Astrocyte (in vitro differentiated cells and primary cell): ENCODE data around the gene LRRC15. TPM values are rescaled to one million over a fixed set of nuclear protein-coding genes. Genes with fewer than 3 reads are reported as not detected.

ENCODE experiments used
- DNase-seq: peaks from one replicate; pipeline ENCODE4 v3.0.0-alpha.2; 2010; ENCODE audit warnings: low read depth
- FAIRE-seq: peaks from 2 replicates; lab custom pipeline; 2011; peaks lifted over from hg19 to GRCh38; lab: Jason Lieb, UNC
- H2AFZ ChIP-seq: 2 replicates; pipeline ENCODE4 v1.6.0; 2012; ENCODE audit warnings: low read depth, low read length, inconsistent platforms
- H3K27ac ChIP-seq: 2 replicates; pipeline ENCODE4 v1.5.1; 2011; ENCODE audit warnings: low read depth, low read length, inconsistent platforms
- H3K27me3 ChIP-seq: 2 replicates; pipeline ENCODE4 v1.6.0; 2011; ENCODE audit warnings: low read length, inconsistent platforms; ENCODE audit not compliant: insufficient read depth
- H3K36me3 ChIP-seq: 2 replicates; pipeline ENCODE4 v1.5.1; 2011; ENCODE audit warnings: low read length, inconsistent platforms; ENCODE audit not compliant: insufficient read depth
- H3K4me1 ChIP-seq: 2 replicates; pipeline ENCODE4 v1.5.1; 2011; ENCODE audit warnings: low read length, inconsistent platforms; ENCODE audit not compliant: insufficient read depth
- H3K4me2 ChIP-seq: 2 replicates; pipeline ENCODE4 v1.6.0; 2012; ENCODE audit warnings: low read length, inconsistent platforms
- H3K4me3 ChIP-seq: 2 replicates; pipeline ENCODE4 v1.5.1; 2011; ENCODE audit warnings: low read depth, mild to moderate bottlenecking, low read length, inconsistent platforms; ENCODE audit not compliant: insufficient read depth
- H3K79me2 ChIP-seq: 2 replicates; pipeline ENCODE4 v1.6.0; 2012; ENCODE audit warnings: mild to moderate bottlenecking, low read length, inconsistent platforms; ENCODE audit not compliant: insufficient read depth
- H3K9ac ChIP-seq: 2 replicates; pipeline ENCODE4 v1.6.0; 2012; ENCODE audit warnings: mild to moderate bottlenecking, low read length, inconsistent platforms
- H3K9me3 ChIP-seq: 2 replicates; pipeline ENCODE4 v1.5.1; 2012; ENCODE audit warnings: low read depth, mild to moderate bottlenecking, low read length, inconsistent platforms; ENCODE audit not compliant: insufficient read depth
- H4K20me1 ChIP-seq: 2 replicates; pipeline ENCODE4 v1.6.0; 2012; ENCODE audit warnings: low read length, inconsistent platforms; ENCODE audit not compliant: insufficient read depth
- H3K27ac Mint-ChIP-seq: one replicate; pipeline ENCODE4 v1.8.0; 2021; ENCODE audit warnings: mild to moderate bottlenecking, mixed read lengths; ENCODE audit not compliant: unreplicated experiment
- H3K27me3 Mint-ChIP-seq: one replicate; pipeline ENCODE4 v1.8.0; 2021; ENCODE audit warnings: low read depth, mixed read lengths; ENCODE audit not compliant: unreplicated experiment
- H3K36me3 Mint-ChIP-seq: one replicate; pipeline ENCODE4 v1.8.0; 2021; ENCODE audit warnings: low read depth, mixed read lengths; ENCODE audit not compliant: unreplicated experiment
- H3K4me1 Mint-ChIP-seq: one replicate; pipeline ENCODE4 v1.8.0; 2021; ENCODE audit warnings: low read depth, mixed read lengths; ENCODE audit not compliant: unreplicated experiment
- H3K4me3 Mint-ChIP-seq: one replicate; pipeline ENCODE4 v1.8.0; 2021; ENCODE audit warnings: mild to moderate bottlenecking, moderate library complexity, mixed read lengths; ENCODE audit not compliant: unreplicated experiment
- H3K9me3 Mint-ChIP-seq: one replicate; pipeline ENCODE4 v1.8.0; 2021; ENCODE audit warnings: mild to moderate bottlenecking, mixed read lengths; ENCODE audit not compliant: unreplicated experiment
- CTCF ChIP-seq: IDR thresholded peaks from 2 replicates; pipeline ENCODE4 v1.5.1; 2011; ENCODE audit warnings: low read depth, mild to moderate bottlenecking, inconsistent platforms, low read length, moderate library complexity; ENCODE audit not compliant: insufficient read depth
- EZH2 ChIP-seq: IDR thresholded peaks from 2 replicates; pipeline ENCODE4 v1.6.1; 2012; ENCODE audit warnings: mild to moderate bottlenecking, low read length, inconsistent platforms; ENCODE audit not compliant: insufficient read depth
- total RNA-seq: library from RNA; stranded (reverse); gene quantifications from 2 replicates; pipeline ENCODE4 v1.2.1, GENCODE V29; 2021

Gene LRRC15
- total RNA-seq, 1 donor from 2014 or later = 1.4 TPM

GRCh38 chr3:194374935-194375334 is 5.4 kb upstream of the LRRC15 start:
- Mint-ChIP-seq H3K4me1 (peaks cover 9% of the 10 kb centered on the region), H3K9me3 (no peaks in the 10 kb centered on the region), H3K4me3 (no peak overlapping the region), H3K27ac (no peak overlapping the region), H3K36me3 (no peaks in the 10 kb centered on the region), H3K27me3 (peaks cover 26% of the 10 kb centered on the region)
- no peak for FAIRE-seq
- no peaks in the 10 kb centered on the region for H3K36me3 ChIP-seq
- H3K4me1 ChIP-seq = peaks cover 5% of the 10 kb centered on the region
- no peak for DNase-seq
- no peaks in the 10 kb centered on the region for H3K79me2 ChIP-seq
- H3K4me2 ChIP-seq = no peak overlapping the region
- TF ChIP-seq CTCF (no peak), EZH2 (no peak)
- no peak overlapping the region for H2AFZ ChIP-seq
- H3K9me3 ChIP-seq = no peaks in the 10 kb centered on the region
- no peaks in the 10 kb centered on the region for H4K20me1 ChIP-seq
- H3K9ac ChIP-seq = no peak overlapping the region
- no peak overlapping the region for H3K27ac ChIP-seq
- H3K4me3 ChIP-seq = no peak overlapping the region
- peaks cover 15% of the 10 kb centered on the region for H3K27me3 ChIP-seq

GRCh38 chr3:194373899-194374298 is 4.4 kb upstream of the LRRC15 start:
- Histone ChIP-seq H3K4me1 (peaks cover 15% of the 10 kb centered on the region), H3K9ac (no peak overlapping the region), H2AFZ (no peak overlapping the region), H3K4me3 (no peak overlapping the region), H3K4me2 (no peak overlapping the region), H3K79me2 (no peaks in the 10 kb centered on the region), H3K27ac (no peak overlapping the region), H3K27me3 (peaks cover 10% of the 10 kb centered on the region), H3K36me3 (no peaks in the 10 kb centered on the region), H4K20me1 (no peaks in the 10 kb centered on the region), H3K9me3 (no peaks in the 10 kb centered on the region)
- peaks cover 19% of the 10 kb centered on the region for H3K4me1 Mint-ChIP-seq
- H3K36me3 Mint-ChIP-seq = no peaks in the 10 kb centered on the region
- TF ChIP-seq EZH2 (no peak), CTCF (no peak)
- H3K27ac Mint-ChIP-seq = no peak overlapping the region
- DNase-seq = no peak
- peaks cover 21% of the 10 kb centered on the region for H3K27me3 Mint-ChIP-seq
- FAIRE-seq = no peak
- H3K9me3 Mint-ChIP-seq = no peaks in the 10 kb centered on the region
- no peak overlapping the region for H3K4me3 Mint-ChIP-seq

DNA sequence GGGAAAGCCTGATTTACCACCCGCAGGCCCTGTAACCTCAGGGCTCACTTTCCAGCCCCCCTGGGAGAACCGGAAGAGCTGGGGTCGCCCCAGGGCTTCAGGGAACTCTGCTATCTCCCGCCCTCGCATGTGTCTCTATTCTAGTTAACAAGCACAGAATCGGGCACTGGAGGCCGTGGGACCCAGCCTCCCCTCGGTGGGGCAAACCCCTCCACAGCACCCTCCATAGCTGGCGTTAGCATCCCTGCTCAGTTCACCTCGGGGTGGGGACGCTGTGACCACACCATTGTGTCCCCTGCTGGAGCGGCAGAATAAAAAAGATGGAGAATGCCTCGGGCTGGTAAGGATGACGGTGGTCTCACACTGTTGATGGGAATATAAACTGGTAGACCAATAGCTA is 3.5 kb upstream of the LRRC15 start:
- peaks cover 8% of the 10 kb centered on the region for H3K27me3 ChIP-seq
- no peaks in the 10 kb centered on the region for H4K20me1 ChIP-seq
- Mint-ChIP-seq H3K9me3 (no peaks in the 10 kb centered on the region), H3K4me3 (no peak overlapping the region), H3K4me1 (peaks cover 27% of the 10 kb centered on the region), H3K36me3 (no peaks in the 10 kb centered on the region), H3K27me3 (peaks cover 20% of the 10 kb centered on the region), H3K27ac (no peak overlapping the region)
- H3K9ac ChIP-seq = no peak overlapping the region
- no peak overlapping the region for H3K27ac ChIP-seq
- no peak for DNase-seq
- H3K4me3 ChIP-seq = no peak overlapping the region
- no peak overlapping the region for H2AFZ ChIP-seq
- H3K79me2 ChIP-seq = no peaks in the 10 kb centered on the region
- H3K4me1 ChIP-seq = peaks cover 24% of the 10 kb centered on the region
- H3K4me2 ChIP-seq = no peak overlapping the region
- H3K9me3 ChIP-seq = no peaks in the 10 kb centered on the region
- no peaks in the 10 kb centered on the region for H3K36me3 ChIP-seq
- FAIRE-seq = no peak
- no peak for TF ChIP-seq CTCF
- no peak for TF ChIP-seq EZH2
